IPS-18a (cell line): ENCODE measurements around the gene PLCB1.

Experiments
- H3K27ac ChIP-seq: one replicate; pipeline ENCODE4 v1.5.1; 2013; ENCODE audit warnings: low read length
- H3K27me3 ChIP-seq: one replicate; pipeline ENCODE4 v1.6.1; 2013; ENCODE audit warnings: mild to moderate bottlenecking, low read length; ENCODE audit not compliant: control insufficient read depth, insufficient read depth
- H3K36me3 ChIP-seq: one replicate; pipeline ENCODE4 v1.6.1; 2013; ENCODE audit warnings: low read depth, low read length; ENCODE audit not compliant: control insufficient read depth
- H3K4me1 ChIP-seq: one replicate; pipeline ENCODE4 v1.6.1; 2013; ENCODE audit warnings: low read depth, low read length; ENCODE audit not compliant: control insufficient read depth
- H3K4me3 ChIP-seq: one replicate; pipeline ENCODE4 v1.5.1; 2013; ENCODE audit warnings: low read length
- H3K9ac ChIP-seq: one replicate; pipeline ENCODE4 v1.6.1; 2013; ENCODE audit warnings: mild to moderate bottlenecking, low read length, moderate library complexity
- H3K9me3 ChIP-seq: one replicate; pipeline ENCODE4 v1.6.1; 2013; ENCODE audit warnings: low read depth, low read length; ENCODE audit not compliant: control insufficient read depth

The PLCB1 gene

DNA sequence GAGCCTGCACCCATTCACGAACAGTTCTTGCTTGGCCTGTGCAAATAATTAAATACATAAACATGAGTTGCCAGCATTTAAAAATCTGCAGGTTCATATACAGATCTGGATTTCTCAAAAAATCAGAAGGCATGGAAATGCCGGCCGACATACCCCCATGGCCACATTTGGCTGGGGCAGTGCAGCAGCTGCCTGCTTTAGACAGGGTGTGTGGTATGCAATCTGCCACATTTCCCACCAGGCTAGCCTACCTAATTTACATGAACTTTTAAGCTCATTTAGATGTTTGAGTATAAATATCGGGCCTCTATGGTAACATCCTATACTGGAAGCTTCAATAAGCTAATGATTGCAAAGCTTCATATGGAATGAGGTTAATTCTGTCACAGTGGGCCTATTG, 31.5 kb downstream of the PLCB1 start:
- Histone ChIP-seq H3K36me3 (no peaks in the 10 kb centered on the region), H3K4me3 (no peak overlapping the region), H3K27me3 (no peaks in the 10 kb centered on the region), H3K4me1 (no peaks in the 10 kb centered on the region), H3K9ac (no peak overlapping the region), H3K27ac (no peak overlapping the region), H3K9me3 (no peaks in the 10 kb centered on the region)

DNA sequence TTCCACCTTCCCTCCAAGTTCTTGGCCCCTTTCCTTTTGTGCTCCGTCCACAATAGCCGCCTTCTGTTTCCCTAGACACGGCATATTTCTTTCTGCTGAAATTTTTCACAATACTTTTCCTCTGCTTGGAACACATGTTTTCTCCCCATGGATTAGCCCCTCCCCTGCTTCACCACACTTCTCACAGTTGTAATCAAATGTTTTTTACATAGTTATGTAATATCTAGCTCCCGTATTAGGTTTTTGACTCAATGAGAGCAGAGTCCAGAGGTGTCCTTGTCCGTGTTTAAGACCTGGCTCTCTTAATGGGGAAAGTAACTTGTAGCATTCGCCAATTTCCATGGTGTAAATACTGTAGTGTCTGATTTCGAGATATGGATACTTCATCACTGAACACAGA, 34.7 kb downstream of the PLCB1 start:
- no peaks in the 10 kb centered on the region for H3K9me3 ChIP-seq
- no peaks in the 10 kb centered on the region for H3K4me1 ChIP-seq
- no peak overlapping the region for H3K9ac ChIP-seq
- H3K27ac ChIP-seq: no peak overlapping the region
- H3K36me3 ChIP-seq: no peaks in the 10 kb centered on the region
- H3K4me3 ChIP-seq: no peak overlapping the region
- no peaks in the 10 kb centered on the region for H3K27me3 ChIP-seq

DNA sequence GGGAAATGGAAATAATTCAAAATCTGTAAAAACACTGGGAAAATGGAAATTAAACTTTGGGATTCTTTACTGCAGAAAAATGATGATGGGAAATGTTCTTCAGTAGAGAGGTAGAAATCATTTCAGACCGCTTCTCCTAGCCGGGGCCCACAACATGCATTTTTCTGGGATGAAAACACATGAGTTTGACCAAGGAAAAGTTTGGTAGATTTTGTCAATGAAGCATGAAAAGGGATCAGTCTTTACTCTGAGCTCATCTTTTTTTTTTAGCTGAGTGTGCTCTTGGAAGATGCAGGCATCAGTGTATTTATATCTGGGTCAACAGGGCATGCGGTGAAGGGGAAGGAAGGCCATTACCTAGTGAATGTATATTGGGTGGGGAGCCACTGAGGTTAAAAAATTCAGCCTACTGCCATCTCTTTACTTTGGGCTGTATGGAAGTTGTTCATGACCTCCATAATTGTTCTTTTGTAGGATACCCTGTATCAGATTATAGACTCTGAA, 36.8 kb downstream of the PLCB1 start:
- no peak overlapping the region for H3K27ac ChIP-seq
- H3K9me3 ChIP-seq: no peaks in the 10 kb centered on the region
- H3K4me1 ChIP-seq: no peaks in the 10 kb centered on the region
- no peak overlapping the region for H3K4me3 ChIP-seq
- no peak overlapping the region for H3K9ac ChIP-seq
- no peaks in the 10 kb centered on the region for H3K36me3 ChIP-seq
- H3K27me3 ChIP-seq: no peaks in the 10 kb centered on the region

DNA sequence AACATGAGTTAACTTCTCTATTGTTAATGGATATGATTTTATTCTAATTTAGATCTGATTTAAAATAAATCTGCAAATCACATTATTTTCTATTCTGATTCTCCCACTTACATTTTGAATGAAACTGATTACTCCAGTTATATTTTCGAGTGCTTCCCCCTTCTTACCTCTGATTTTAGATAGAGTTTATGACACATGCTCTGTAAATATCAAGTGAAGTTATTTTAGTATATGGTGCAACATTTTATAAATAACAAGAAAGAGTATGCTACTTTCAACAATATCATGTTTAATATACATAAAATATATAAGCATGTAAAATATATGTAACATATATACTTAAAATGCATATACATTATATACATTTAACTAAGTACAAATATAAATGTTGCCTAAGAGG, 38.9 kb downstream of the PLCB1 start:
- Histone ChIP-seq H3K27ac (no peak overlapping the region), H3K4me3 (no peak overlapping the region), H3K27me3 (no peaks in the 10 kb centered on the region), H3K9ac (no peak overlapping the region), H3K4me1 (peaks cover 5% of the 10 kb centered on the region), H3K36me3 (no peaks in the 10 kb centered on the region), H3K9me3 (no peaks in the 10 kb centered on the region)

DNA sequence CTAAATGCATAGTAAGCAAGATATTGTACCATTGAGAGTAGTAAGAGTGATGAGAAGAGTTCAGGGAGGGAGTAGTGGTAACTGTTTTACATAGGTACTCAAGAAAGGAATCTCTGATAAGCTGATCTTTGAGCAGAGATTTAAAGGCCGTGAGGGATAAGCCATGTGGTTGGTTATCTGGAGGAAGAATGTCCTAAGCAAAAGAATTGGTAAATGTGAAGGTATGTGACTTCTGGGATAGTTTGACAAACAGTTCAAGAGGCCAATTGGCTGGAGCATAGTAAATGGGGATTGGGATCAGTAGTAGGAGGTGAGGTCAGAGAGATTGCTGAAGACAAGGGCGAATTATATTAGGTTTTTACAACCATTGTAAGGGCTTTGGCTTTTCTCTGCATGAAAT, 40.1 kb downstream of the PLCB1 start:
- no peak overlapping the region for H3K9ac ChIP-seq
- no peak overlapping the region for H3K27ac ChIP-seq

DNA sequence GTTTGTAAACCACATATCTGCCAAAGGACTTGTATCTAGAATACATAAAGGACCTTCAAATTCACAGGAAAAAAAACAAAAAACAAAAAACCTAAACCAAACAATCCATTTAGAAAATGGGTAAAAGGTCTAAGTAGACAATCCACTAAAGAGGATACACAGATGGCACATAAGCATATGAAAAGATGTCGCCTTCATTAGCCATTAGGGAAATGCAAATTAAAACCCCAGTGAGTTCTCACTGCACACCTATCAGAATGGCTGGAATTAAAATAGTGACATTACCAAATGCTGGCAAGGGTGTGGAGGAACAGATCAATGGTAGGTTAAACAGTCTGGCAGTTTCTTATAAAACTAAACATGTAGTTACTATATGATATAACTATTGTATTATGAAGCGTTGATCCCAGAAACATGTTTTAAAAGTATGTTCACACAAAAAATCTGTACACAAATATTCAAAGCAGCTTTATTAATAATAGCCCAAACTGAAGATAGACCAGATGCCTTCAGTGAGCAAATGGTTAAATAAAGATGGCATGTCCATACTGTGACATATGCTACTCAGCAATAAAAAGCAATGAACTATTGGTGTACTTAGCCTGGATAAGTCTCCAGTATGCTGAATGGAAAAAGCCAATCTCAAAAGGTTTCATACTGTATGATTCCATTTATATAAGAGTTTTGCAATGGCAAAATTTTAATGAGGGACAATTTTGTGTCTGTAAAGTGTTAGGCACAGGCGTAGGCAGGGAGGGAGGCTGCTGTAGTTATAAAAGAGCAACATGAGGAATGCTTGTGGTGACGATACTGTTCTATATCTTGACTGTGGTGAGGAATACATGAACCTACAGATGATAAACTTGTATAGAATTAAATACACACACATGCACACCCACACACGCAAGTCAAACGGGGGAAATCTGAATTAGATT, 43.9 kb downstream of the PLCB1 start:
- no peak overlapping the region for H3K27ac ChIP-seq
- H3K4me1 ChIP-seq: peaks cover 5% of the 10 kb centered on the region
- H3K9ac ChIP-seq: no peak overlapping the region
- no peak overlapping the region for H3K4me3 ChIP-seq
- no peaks in the 10 kb centered on the region for H3K9me3 ChIP-seq
- no peaks in the 10 kb centered on the region for H3K27me3 ChIP-seq
- H3K36me3 ChIP-seq: no peaks in the 10 kb centered on the region

More for the DNA sequence above, 40.1 kb downstream of the PLCB1 start:
- Histone ChIP-seq H3K36me3 (no peaks in the 10 kb centered on the region), H3K9me3 (no peaks in the 10 kb centered on the region), H3K27me3 (no peaks in the 10 kb centered on the region), H3K4me3 (no peak overlapping the region), H3K4me1 (peaks cover 5% of the 10 kb centered on the region)

DNA sequence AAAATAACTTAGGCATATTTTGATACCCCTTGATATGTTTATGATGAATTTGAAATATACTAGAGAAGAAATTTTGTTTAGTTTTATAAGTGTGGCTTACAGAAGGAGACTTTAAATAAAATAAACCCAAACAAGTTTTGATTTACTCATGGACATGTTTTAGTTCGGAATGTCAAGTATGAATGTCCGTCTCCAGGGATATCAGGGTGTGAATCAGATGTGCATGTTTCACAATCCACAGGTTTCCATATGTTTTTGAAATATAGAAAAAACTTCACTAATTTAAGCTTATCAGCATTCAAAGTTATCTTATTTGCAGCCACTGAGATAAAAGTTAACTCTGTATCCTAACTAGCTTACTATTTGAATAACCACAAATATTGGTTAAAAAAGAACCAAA, 51.5 kb downstream of the PLCB1 start:
- Histone ChIP-seq H3K27ac (no peak overlapping the region), H3K36me3 (no peaks in the 10 kb centered on the region), H3K9me3 (no peaks in the 10 kb centered on the region), H3K9ac (no peak overlapping the region), H3K4me1 (no peaks in the 10 kb centered on the region), H3K4me3 (no peak overlapping the region), H3K27me3 (no peaks in the 10 kb centered on the region)

DNA sequence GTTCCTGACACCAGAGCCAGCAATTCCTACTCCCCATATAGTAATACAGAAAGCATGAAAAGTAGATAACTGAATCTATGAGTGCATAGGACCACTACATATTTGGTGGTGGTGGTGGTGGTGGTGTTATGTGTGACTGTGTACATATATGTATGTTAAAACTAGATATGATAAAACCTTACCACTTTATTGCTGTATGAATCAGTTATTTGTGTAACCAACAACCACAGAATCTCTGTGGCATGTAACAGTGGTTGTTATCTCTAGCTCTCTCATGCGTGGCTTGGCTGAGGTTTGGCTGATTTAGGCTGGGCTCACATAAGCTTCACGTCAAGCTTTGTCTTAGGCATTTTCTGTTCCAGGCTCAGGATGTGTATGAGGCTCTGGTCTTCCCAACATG, 55.7 kb downstream of the PLCB1 start:
- H3K4me3 ChIP-seq: no peak overlapping the region
- H3K36me3 ChIP-seq: no peaks in the 10 kb centered on the region
- H3K27ac ChIP-seq: no peak overlapping the region
- no peaks in the 10 kb centered on the region for H3K9me3 ChIP-seq
- H3K27me3 ChIP-seq: no peaks in the 10 kb centered on the region
- no peaks in the 10 kb centered on the region for H3K4me1 ChIP-seq
- no peak overlapping the region for H3K9ac ChIP-seq

DNA sequence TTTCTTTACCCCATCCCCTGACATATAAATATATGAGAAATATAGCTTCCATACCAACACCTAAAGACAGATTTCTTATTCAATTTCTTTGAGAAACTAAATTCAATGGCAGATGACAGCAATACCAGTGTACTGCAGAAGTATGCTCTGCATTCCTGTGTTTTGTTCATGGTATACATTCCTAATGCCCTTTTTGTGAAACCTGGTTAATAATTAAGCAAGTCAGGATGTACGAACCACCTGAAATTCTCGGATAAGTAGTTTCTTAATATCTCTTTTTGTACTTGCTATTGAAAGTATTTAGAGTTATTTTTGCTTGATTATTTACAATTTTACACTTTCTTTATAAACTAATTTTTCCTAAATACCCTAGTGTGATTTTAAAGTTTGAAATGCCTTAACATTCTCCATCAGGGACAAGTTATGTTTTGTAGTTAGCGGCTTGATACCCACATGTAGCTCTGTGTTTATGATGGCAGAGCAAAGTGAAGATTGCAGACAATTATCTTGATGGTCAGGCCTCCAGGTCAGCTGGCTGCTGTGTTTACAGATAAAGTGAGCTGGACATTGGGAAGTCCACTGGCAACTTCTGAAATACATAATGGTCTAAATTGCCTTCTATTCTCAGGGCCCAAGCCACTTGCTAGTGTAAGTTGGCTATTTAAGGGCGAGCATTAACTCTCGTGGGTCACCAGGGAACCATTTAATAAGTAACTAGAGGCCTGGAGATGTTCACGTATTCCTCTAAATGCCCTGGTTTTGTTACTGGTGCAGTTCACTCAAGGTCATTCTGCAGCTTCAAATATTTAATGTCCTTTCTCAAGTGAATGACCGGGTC, 58.2 kb downstream of the PLCB1 start:
- H3K36me3 ChIP-seq: no peaks in the 10 kb centered on the region
- H3K9me3 ChIP-seq: peaks cover 3% of the 10 kb centered on the region
- no peak overlapping the region for H3K27ac ChIP-seq
- no peaks in the 10 kb centered on the region for H3K4me1 ChIP-seq
- H3K4me3 ChIP-seq: no peak overlapping the region
- H3K9ac ChIP-seq: no peak overlapping the region
- no peaks in the 10 kb centered on the region for H3K27me3 ChIP-seq

DNA sequence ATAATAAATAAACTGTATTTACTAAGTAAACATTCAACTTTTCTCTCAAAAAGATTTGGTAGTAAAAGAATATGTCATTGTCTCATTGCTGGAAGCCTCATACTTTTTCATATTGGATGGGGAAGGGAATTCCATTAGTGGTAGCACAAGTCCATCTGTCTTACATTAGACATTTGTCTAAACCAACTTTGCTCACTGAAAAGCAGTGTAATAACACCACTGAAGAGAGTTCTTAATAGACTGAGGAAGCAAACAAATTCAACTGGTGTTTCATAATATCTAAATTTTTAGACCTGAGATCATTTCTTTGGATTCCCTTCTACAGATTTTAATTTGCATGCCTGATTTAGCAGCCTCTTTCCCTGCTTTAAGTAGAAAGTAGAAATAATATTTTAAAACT, 62.7 kb downstream of the PLCB1 start:
- Histone ChIP-seq H3K9me3 (peaks cover 3% of the 10 kb centered on the region), H3K9ac (no peak overlapping the region), H3K36me3 (no peaks in the 10 kb centered on the region), H3K27ac (no peak overlapping the region), H3K4me3 (no peak overlapping the region), H3K27me3 (no peaks in the 10 kb centered on the region), H3K4me1 (no peaks in the 10 kb centered on the region)

DNA sequence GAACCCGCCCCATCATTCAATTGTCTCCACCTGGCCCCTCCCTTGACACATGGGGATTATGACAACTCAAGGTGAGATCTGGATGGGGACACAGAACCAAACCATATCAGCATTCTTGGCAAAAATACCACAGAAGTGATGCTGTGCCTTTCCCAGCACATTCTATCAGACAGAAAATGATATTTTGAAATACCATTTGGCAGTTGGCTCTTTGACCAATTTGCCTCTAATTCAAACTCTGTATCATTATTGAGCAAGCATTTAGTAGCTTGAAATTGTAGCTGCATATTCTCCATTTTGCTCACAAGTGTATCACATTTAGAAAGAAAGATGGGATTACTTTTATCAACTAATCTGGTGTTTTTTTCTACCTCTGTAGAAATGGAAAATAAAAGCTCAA, 64.0 kb downstream of the PLCB1 start:
- Histone ChIP-seq H3K36me3 (no peaks in the 10 kb centered on the region), H3K9ac (no peak overlapping the region), H3K27ac (no peak overlapping the region)

More for the DNA sequence above, 64.0 kb downstream of the PLCB1 start:
- peaks cover 3% of the 10 kb centered on the region for H3K9me3 ChIP-seq
- H3K4me3 ChIP-seq: no peak overlapping the region
- H3K4me1 ChIP-seq: no peaks in the 10 kb centered on the region
- H3K27me3 ChIP-seq: no peaks in the 10 kb centered on the region
